Natural killer cell (primary cell): ENCODE results near the gene BGN. TPM values are rescaled to one million over a fixed set of nuclear protein-coding genes. Genes with fewer than 3 reads are reported as not detected.

Experiments used
- ATAC-seq, 3 donors: fragments of 150-1000 bp in 2 of 3; fragments of 200-7000 bp in 1 of 3; cut with Tn5 transposase; 1 replicate in 1 of 3; 2 replicates in 2 of 3; pipeline ENCODE4 v1.10.0; 2021; ENCODE audit warnings: mild to moderate bottlenecking in 2 of 3, moderate library complexity in 2 of 3
- DNase-seq, 2 donors: peaks; one replicate each; pipeline versions ENCODE4 v3.0.0 to v3.0.0-alpha.2; 2013 to 2021; ENCODE audit warnings: mixed read lengths in 1 of 2
- H3K27ac ChIP-seq: one replicate; pipeline ENCODE4 v1.5.1; 2013; ENCODE audit warnings: mild to moderate bottlenecking, low read length
- H3K27me3 ChIP-seq: one replicate; pipeline ENCODE4 v1.6.1; 2013; ENCODE audit warnings: low read length; ENCODE audit not compliant: control insufficient read depth, insufficient read depth
- H3K36me3 ChIP-seq: one replicate; pipeline ENCODE4 v1.6.1; 2013; ENCODE audit warnings: low read length; ENCODE audit not compliant: control insufficient read depth, insufficient read depth
- H3K4me1 ChIP-seq: one replicate; pipeline ENCODE4 v1.6.1; 2013; ENCODE audit warnings: low read length; ENCODE audit not compliant: control insufficient read depth, insufficient read depth
- H3K4me3 ChIP-seq: one replicate; pipeline ENCODE4 v1.5.1; 2013; ENCODE audit warnings: low read length
- H3K9me3 ChIP-seq: one replicate; pipeline ENCODE4 v1.6.1; 2013; ENCODE audit warnings: low read length; ENCODE audit not compliant: control insufficient read depth, insufficient read depth
- H3K27ac Mint-ChIP-seq, 2 donors: one replicate each; pipeline ENCODE4 v1.8.0; 2022; ENCODE audit warnings: mild to moderate bottlenecking in 2 of 2, mixed read lengths in 2 of 2, moderate library complexity in 1 of 2
- H3K27me3 Mint-ChIP-seq, 2 donors: one replicate each; pipeline ENCODE4 v1.8.0; 2022; ENCODE audit warnings: low read depth in 2 of 2, mixed read lengths in 2 of 2
- H3K36me3 Mint-ChIP-seq: one replicate; pipeline ENCODE4 v1.8.0; 2022; ENCODE audit warnings: mixed read lengths
- H3K4me1 Mint-ChIP-seq, 2 donors: one replicate each; pipeline ENCODE4 v1.8.0; 2022; ENCODE audit warnings: mixed read lengths in 2 of 2
- H3K4me3 Mint-ChIP-seq: one replicate; pipeline ENCODE4 v1.8.0; 2022; ENCODE audit warnings: mild to moderate bottlenecking, moderate library complexity, mixed read lengths
- H3K9me3 Mint-ChIP-seq, 2 donors: one replicate each; pipeline ENCODE4 v1.8.0; 2022; ENCODE audit warnings: mixed read lengths in 2 of 2
- WGBS: methylation state at CpG from one replicate; pipeline ENCODE4 v1.1.7; 2013; ENCODE audit warnings: missing lambda C conversion rate; ENCODE audit not compliant: insufficient coverage; 5-methylcytosine and 5-hydroxymethylcytosine counted together
- intact Hi-C: fragments of 100-400 bp; cut with micrococcal nuclease; formaldehyde crosslinking; loops from one replicate; pipeline ENCODE4 v1.14.2; 2022
- total RNA-seq, 4 donors: library from RNA; stranded (reverse); fragments of 120-200 nt in 1 of 4; gene quantifications; one replicate each; pipeline versions ENCODE4 v1.2.3 to v1.2.4, GENCODE V29; 2013 to 2022
- TF ChIP-seq, protein P1 (sequence below): fragments of 200-600 bp; IDR thresholded peaks from one replicate; pipeline ENCODE4 v1.8.0; 2022; ENCODE audit warnings: antibody characterized with exemption

Gene BGN
- total RNA-seq, 3 donors from 2014 or later (not counting 1 experiment from before 2014, with no cell fraction given): not detected

DNA sequence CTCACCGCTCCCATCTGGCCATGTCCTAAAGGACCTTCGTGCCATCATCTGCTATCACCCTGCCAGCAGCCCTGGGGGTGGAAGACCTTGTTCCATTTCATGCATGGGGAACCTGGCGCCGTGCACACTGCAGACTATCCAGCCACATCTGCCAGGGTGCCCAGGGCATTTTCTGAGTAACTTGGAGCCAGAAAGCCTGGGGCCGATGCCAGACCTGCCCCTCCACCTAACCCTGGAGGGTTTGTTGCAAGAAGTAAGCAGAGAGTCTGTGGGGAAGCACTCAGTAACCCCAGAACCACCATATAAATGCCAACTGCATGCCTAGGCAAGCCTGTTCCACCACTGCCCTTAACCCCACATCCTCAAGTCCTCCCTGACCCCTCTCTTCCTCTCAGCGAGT, 31.7 kb upstream of the BGN start:
- ATAC-seq (no peak), DNase-seq (no peak)
- intact Hi-C loops: no loop called here
- no peak overlapping the region for H3K4me3 Mint-ChIP-seq
- H3K27me3 Mint-ChIP-seq: no peaks in the 10 kb centered on the region
- TF ChIP-seq, protein P1, sequence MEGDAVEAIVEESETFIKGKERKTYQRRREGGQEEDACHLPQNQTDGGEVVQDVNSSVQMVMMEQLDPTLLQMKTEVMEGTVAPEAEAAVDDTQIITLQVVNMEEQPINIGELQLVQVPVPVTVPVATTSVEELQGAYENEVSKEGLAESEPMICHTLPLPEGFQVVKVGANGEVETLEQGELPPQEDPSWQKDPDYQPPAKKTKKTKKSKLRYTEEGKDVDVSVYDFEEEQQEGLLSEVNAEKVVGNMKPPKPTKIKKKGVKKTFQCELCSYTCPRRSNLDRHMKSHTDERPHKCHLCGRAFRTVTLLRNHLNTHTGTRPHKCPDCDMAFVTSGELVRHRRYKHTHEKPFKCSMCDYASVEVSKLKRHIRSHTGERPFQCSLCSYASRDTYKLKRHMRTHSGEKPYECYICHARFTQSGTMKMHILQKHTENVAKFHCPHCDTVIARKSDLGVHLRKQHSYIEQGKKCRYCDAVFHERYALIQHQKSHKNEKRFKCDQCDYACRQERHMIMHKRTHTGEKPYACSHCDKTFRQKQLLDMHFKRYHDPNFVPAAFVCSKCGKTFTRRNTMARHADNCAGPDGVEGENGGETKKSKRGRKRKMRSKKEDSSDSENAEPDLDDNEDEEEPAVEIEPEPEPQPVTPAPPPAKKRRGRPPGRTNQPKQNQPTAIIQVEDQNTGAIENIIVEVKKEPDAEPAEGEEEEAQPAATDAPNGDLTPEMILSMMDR: no peak
- Histone ChIP-seq H3K4me1 (no peaks in the 10 kb centered on the region), H3K9me3 (no peaks in the 10 kb centered on the region), H3K36me3 (peaks cover 3% of the 10 kb centered on the region), H3K4me3 (no peak overlapping the region), H3K27me3 (no peaks in the 10 kb centered on the region), H3K27ac (no peak overlapping the region)
- 94% methylated on average over 5 of the region's 6 CpGs for WGBS
- H3K9me3 Mint-ChIP-seq: no peaks in the 10 kb centered on the region
- H3K36me3 Mint-ChIP-seq: no peaks in the 10 kb centered on the region
- no peak overlapping the region for H3K27ac Mint-ChIP-seq
- H3K4me1 Mint-ChIP-seq: peaks cover 0 to 11% of the 10 kb centered on the region in 2 donors

DNA sequence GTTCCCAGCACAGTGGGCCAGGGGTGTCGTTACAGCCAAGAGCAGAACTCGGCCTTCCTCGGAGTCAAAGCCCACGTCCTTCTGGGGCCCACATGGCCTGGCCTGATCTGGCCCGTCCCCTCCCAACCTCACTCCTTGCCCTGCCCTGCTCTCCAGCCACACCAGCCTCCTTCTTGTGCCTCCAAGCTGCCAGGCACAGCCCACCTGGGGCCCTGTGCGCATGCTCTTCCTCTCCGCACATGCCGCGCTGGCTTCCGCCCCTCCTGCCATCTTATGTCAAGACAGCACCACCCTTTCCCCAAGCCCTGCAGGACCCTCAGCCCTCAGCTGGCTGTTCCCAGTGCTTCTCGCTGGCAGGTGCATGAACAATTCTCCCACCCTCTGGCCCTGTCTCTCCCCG, 31.2 kb upstream of the BGN start:
- no peaks in the 10 kb centered on the region for H3K9me3 Mint-ChIP-seq
- WGBS: 97% methylated on average over 12 of the region's 12 CpGs
- Histone ChIP-seq H3K27me3 (no peaks in the 10 kb centered on the region), H3K4me3 (no peak overlapping the region), H3K27ac (no peak overlapping the region), H3K4me1 (no peaks in the 10 kb centered on the region), H3K9me3 (no peaks in the 10 kb centered on the region), H3K36me3 (peaks cover 3% of the 10 kb centered on the region)
- peaks cover 0 to 11% of the 10 kb centered on the region in 2 donors for H3K4me1 Mint-ChIP-seq
- intact Hi-C loops: no loop called here
- no peak overlapping the region for H3K4me3 Mint-ChIP-seq
- TF ChIP-seq, protein P1: no peak
- H3K27me3 Mint-ChIP-seq: no peaks in the 10 kb centered on the region
- ATAC-seq (no peak), DNase-seq (no peak)
- H3K36me3 Mint-ChIP-seq: no peaks in the 10 kb centered on the region
- no peak overlapping the region for H3K27ac Mint-ChIP-seq

- TF ChIP-seq, protein P1: no peak
- WGBS: 84% methylated on average over 4 of the region's 5 CpGs
- no peak for ATAC-seq
Observed at GRCh38 chrX:153464116-153464515, 30.7 kb upstream of the BGN start.

GRCh38 chrX:153465691-153466380, 28.9 kb upstream of the BGN start:
- intact Hi-C loops: no loop called here
- DNase-seq (no peak), ATAC-seq (no peak)
- peaks cover 0 to 11% of the 10 kb centered on the region in 2 donors for H3K4me1 Mint-ChIP-seq
- H3K27ac Mint-ChIP-seq: no peak overlapping the region
- H3K4me3 ChIP-seq: no peak overlapping the region
- no peaks in the 10 kb centered on the region for H3K9me3 ChIP-seq
- TF ChIP-seq, protein P1: no peak
- no peaks in the 10 kb centered on the region for H3K9me3 Mint-ChIP-seq
- H3K4me3 Mint-ChIP-seq: no peak overlapping the region
- no peaks in the 10 kb centered on the region for H3K27me3 ChIP-seq
- H3K4me1 ChIP-seq: peaks cover 15% of the 10 kb centered on the region
- no peaks in the 10 kb centered on the region for H3K36me3 Mint-ChIP-seq
- H3K27ac ChIP-seq: no peak overlapping the region
- H3K27me3 Mint-ChIP-seq: no peaks in the 10 kb centered on the region
- WGBS: 91% methylated on average over 16 of the region's 19 CpGs
- H3K36me3 ChIP-seq: peaks cover 1% of the 10 kb centered on the region

More at GRCh38 chrX:153464116-153464515, 30.7 kb upstream of the BGN start:
- H3K4me3 Mint-ChIP-seq: no peak overlapping the region
- H3K27ac ChIP-seq: no peak overlapping the region
- no peak overlapping the region for H3K27ac Mint-ChIP-seq
- peaks cover 5% of the 10 kb centered on the region for H3K4me1 ChIP-seq
- H3K36me3 Mint-ChIP-seq: no peaks in the 10 kb centered on the region
- no peaks in the 10 kb centered on the region for H3K9me3 Mint-ChIP-seq
- H3K4me1 Mint-ChIP-seq: peaks cover 0 to 11% of the 10 kb centered on the region in 2 donors
- H3K27me3 ChIP-seq: no peaks in the 10 kb centered on the region
- intact Hi-C loops: no loop called here
- H3K27me3 Mint-ChIP-seq: no peaks in the 10 kb centered on the region
- H3K4me3 ChIP-seq: no peak overlapping the region
- DNase-seq: no peak
- H3K36me3 ChIP-seq: peaks cover 3% of the 10 kb centered on the region
- no peaks in the 10 kb centered on the region for H3K9me3 ChIP-seq
